Psoas muscle (tissue), 8 donors: ENCODE measurements around the gene PPP2R5B. TPM values are rescaled to one million over a fixed set of nuclear protein-coding genes. Genes with fewer than 3 reads are reported as not detected.

ENCODE experiments used
- ATAC-seq, 4 donors: fragments of 200-7000 bp; cut with Tn5 transposase; one replicate each; pipeline ENCODE4 v1.9.1; 2020; ENCODE audit warnings: moderate library complexity in 3 of 4, mild to moderate bottlenecking in 2 of 4
- DNase-seq, 2 donors: peaks; one replicate each; pipeline ENCODE4 v3.0.0-alpha.2; 2020
- H3K27ac ChIP-seq: fragments of 200-600 bp; one replicate; pipeline ENCODE4 v1.8.0; 2022
- H3K27me3 ChIP-seq, 3 donors: fragments of 200-600 bp in 1 of 3; one replicate each; pipeline versions ENCODE4 v1.6.1 to v1.8.0; 2013 to 2022; ENCODE audit warnings: low read length in 2 of 3, mild to moderate bottlenecking in 2 of 3, moderate library complexity in 1 of 3; ENCODE audit not compliant: insufficient read depth in 3 of 3
- H3K36me3 ChIP-seq, 2 donors: fragments of 200-600 bp in 1 of 2; one replicate each; pipeline versions ENCODE4 v1.6.1 to v1.8.0; 2013 to 2022; ENCODE audit warnings: low read depth in 1 of 2, mild to moderate bottlenecking in 1 of 2, moderate library complexity in 1 of 2; ENCODE audit not compliant: insufficient read depth in 1 of 2
- H3K4me1 ChIP-seq: fragments of 200-600 bp; one replicate; pipeline ENCODE4 v1.8.0; 2022
- H3K4me3 ChIP-seq: fragments of 200-600 bp; one replicate; pipeline ENCODE4 v1.8.0; 2022; ENCODE audit warnings: mild to moderate bottlenecking
- H3K9me3 ChIP-seq: fragments of 200-600 bp; one replicate; pipeline ENCODE4 v1.8.0; 2022
- CTCF ChIP-seq: fragments of 200-600 bp; IDR thresholded peaks from one replicate; pipeline ENCODE4 v1.8.0; 2022; ENCODE audit warnings: antibody characterized with exemption
- WGBS, 3 donors: extraction: QIAGEN DNeasy Blood & Tissue Kit; methylation state at CpG; one replicate each; pipeline versions ENCODE4 v1.1.6 to v1.1.7; 2013; 5-methylcytosine and 5-hydroxymethylcytosine counted together
- intact Hi-C, 2 donors: fragments of 100-400 bp; cut with DNase I; formaldehyde crosslinking; loops; one replicate each; pipeline versions ENCODE4 v1.11.0 to v1.14.2; 2022
- polyA plus RNA-seq, 3 donors: library from polyadenylated mRNA; stranded (reverse); fragments of 200-250 nt; gene quantifications; one replicate each; pipeline ENCODE4 v1.2.3, GENCODE V29; 2013
- total RNA-seq, 4 donors: library from RNA; stranded (reverse); fragmentation: NEBNext Ultra II Directional in 2 of 4; extraction: Animal tissue kit (Norgen Biotek cat#: 25700) in 2 of 4; gene quantifications; one replicate each; pipeline versions ENCODE4 v1.2.1 to v1.2.4, GENCODE V29; 2021 to 2023
- donor health status: healthy with polysubstance abuse.
- donor health status: DM: no; HTN: no; CAD: no; lungs with moderate emphysema.
- donor health status: Bipolar disorder and iron deficiency.
- donor health status: healthy.
- donor health status: DM: yes; HTN: yes; CAD: no.
- donor health status: DM: no; HTN: no; CAD: no.
- donor health status: DM: no; HTN: no; CAD: no.
- donor health status: DM: yes; HTN: yes; CAD: no.

Gene PPP2R5B
- total and polyA plus RNA-seq, 7 donors = 13.2 to 36.1 (median 17.2) TPM

GRCh38 chr11:64913171-64913727 lies 11.2 kb upstream of the PPP2R5B start:
- WGBS, 3 donors = 84 to 91% (median 90%) methylated on average over 17 to 18 of the region's 18 CpGs
- peaks cover 6 to 63% of the 10 kb centered on the region in 2 donors for H3K36me3 ChIP-seq
- no peaks in the 10 kb centered on the region for H3K27me3 ChIP-seq
- DNase-seq = no peak
- no peak for TF ChIP-seq CTCF
- peaks cover 18% of the 10 kb centered on the region for H3K4me1 ChIP-seq
- H3K27ac ChIP-seq = no peak overlapping the region
- H3K9me3 ChIP-seq = no peaks in the 10 kb centered on the region
- intact Hi-C loops = no loop called here
- no peak overlapping the region for H3K4me3 ChIP-seq
- no peak for ATAC-seq

- DNase-seq (no peak), ATAC-seq (no peak)
- WGBS, 3 donors = 90 to 94% (median 92%) methylated on average over 14 to 17 of the region's 17 CpGs
- TF ChIP-seq CTCF = no peak
- peaks cover 25% of the 10 kb centered on the region for H3K4me1 ChIP-seq
- peaks cover 6 to 55% of the 10 kb centered on the region in 2 donors for H3K36me3 ChIP-seq
- intact Hi-C loops = no loop called here
- H3K27me3 ChIP-seq = no peaks in the 10 kb centered on the region
- no peaks in the 10 kb centered on the region for H3K9me3 ChIP-seq
- no peak overlapping the region for H3K27ac ChIP-seq
- no peak overlapping the region for H3K4me3 ChIP-seq
These were observed 10.4 kb upstream of the PPP2R5B start for GRCh38 chr11:64914123-64914522.

- WGBS, 3 donors = 72 to 81% (median 79%) methylated on average over 7 of the region's 7 CpGs
- H3K27me3 ChIP-seq = no peaks in the 10 kb centered on the region
- H3K4me1 ChIP-seq = peaks cover 25% of the 10 kb centered on the region
- ATAC-seq = no peak
- H3K4me3 ChIP-seq = peak overlapping the region; percentile 91
- no peak for DNase-seq
- H3K27ac ChIP-seq = peak overlapping the region; percentile 84
- TF ChIP-seq CTCF = no peak
- intact Hi-C loops = loop anchor here in 1 of 2 donors (5.0 kb wide), 1 partner anchor 82 kb away; the partner anchor contains the start of gene BATF2
- no peaks in the 10 kb centered on the region for H3K9me3 ChIP-seq
- peaks cover 3 to 42% of the 10 kb centered on the region in 2 donors for H3K36me3 ChIP-seq
These were observed 9.1 kb upstream of the PPP2R5B start for GRCh38 chr11:64915376-64915887.

GRCh38 chr11:64916040-64916774 lies 8.3 kb upstream of the PPP2R5B start:
- TF ChIP-seq CTCF = no peak
- peaks cover 25% of the 10 kb centered on the region for H3K4me1 ChIP-seq
- ATAC-seq (peak in 1 of 4 donors; percentile 5), DNase-seq (peak; percentile 46 to 75)
- H3K36me3 ChIP-seq = peaks cover 2 to 34% of the 10 kb centered on the region in 2 donors
- intact Hi-C loops = loop anchor here in 1 of 2 donors (5.0 kb wide), 1 partner anchor 81 kb away; the partner anchor contains the start of gene BATF2
- WGBS, 3 donors = 6 to 8% (median 6%) methylated on average over 23 of the region's 23 CpGs
- H3K27ac ChIP-seq = peak overlapping the region; percentile 84
- peak overlapping the region; percentile 91 for H3K4me3 ChIP-seq
- no peaks in the 10 kb centered on the region for H3K9me3 ChIP-seq
- H3K27me3 ChIP-seq = no peaks in the 10 kb centered on the region
